ENCODE results near the gene FOXD4L1. TPM values are rescaled to one million over a fixed set of nuclear protein-coding genes. Genes with fewer than 3 reads are reported as not detected.
A peak's percentile ranks its signal among the peaks of the same experiment; 100 is the strongest.
"Not testable (repeated sequence)": the region's sequence is repeated elsewhere in the genome, so short reads cannot be mapped to it uniquely, and the experiment has no call there.

Gene FOXD4L1
- total and polyA plus RNA-seq, 10 of the 15 experiments (the other 5 are each of a cell fraction or from before 2014, with no cell fraction given) = 0.03 to 0.11 (median 0.08) TPM; not detected in 6

GRCh38 chr2:113521492-113521891, 23.0 kb downstream of the FOXD4L1 start:
- H3K9me3 ChIP-seq (replicated peaks; ENCODE audit: control insufficient read depth, insufficient read depth, low read length); POLR2A ChIA-PET; RAD21 ChIA-PET (ENCODE audit: unreplicated experiment); ATAC-seq; H3K27me3 ChIP-seq (replicated peaks in 1 of 2; ENCODE audit: control insufficient read depth in 2 of 2, insufficient read depth in 2 of 2, low read length in 1 of 2); BruUV-seq (replicated peaks); DNase-seq (ENCODE audit: low read depth, low spot score); H4K20me1 ChIP-seq (ENCODE audit: control insufficient read depth, insufficient read depth); H3K36me3 ChIP-seq (ENCODE audit: control insufficient read depth in 2 of 2, insufficient read depth in 2 of 2, low read length in 1 of 2); H2AFZ ChIP-seq (ENCODE audit: control insufficient read depth, low read depth, low read length); H3K27ac ChIP-seq (ENCODE audit: control insufficient read depth, insufficient read depth); H3K4me2 ChIP-seq (ENCODE audit: control insufficient read depth, insufficient read depth); H3K4me1 ChIP-seq (ENCODE audit: control insufficient read depth, insufficient read depth, low read length); H3K4me3 ChIP-seq; FAIRE-seq; intact Hi-C loops (cut with micrococcal nuclease; ENCODE audit: unreplicated experiment); in situ Hi-C loops (cut with MboI); CTCF ChIA-PET; H3K9ac ChIP-seq (ENCODE audit: control insufficient read depth, insufficient read depth, low read length); SMC1A ChIA-PET (ENCODE audit: uncharacterized antibody, unreplicated experiment); H3K79me2 ChIP-seq (ENCODE audit: control insufficient read depth, insufficient read depth, low read length): not testable (repeated sequence)
- WGBS (ENCODE audit: insufficient coverage, insufficient replicate concordance, low lambda C conversion rate, missing lambda C conversion rate) = 56% methylated on average over 5 of the region's 5 CpGs

- H4K20me1 ChIP-seq (ENCODE audit: control insufficient read depth, insufficient read depth); in situ Hi-C loops (cut with MboI); SMC1A ChIA-PET (ENCODE audit: uncharacterized antibody, unreplicated experiment); BruUV-seq (replicated peaks); CTCF ChIA-PET; H3K4me2 ChIP-seq (ENCODE audit: control insufficient read depth, insufficient read depth); H2AFZ ChIP-seq (ENCODE audit: control insufficient read depth, low read depth, low read length); DNase-seq (ENCODE audit: low read depth, low spot score); H3K79me2 ChIP-seq (ENCODE audit: control insufficient read depth, insufficient read depth, low read length); H3K4me1 ChIP-seq (ENCODE audit: control insufficient read depth, insufficient read depth, low read length); RAD21 ChIA-PET (ENCODE audit: unreplicated experiment); H3K27ac ChIP-seq (ENCODE audit: control insufficient read depth, insufficient read depth); H3K9me3 ChIP-seq (replicated peaks; ENCODE audit: control insufficient read depth, insufficient read depth, low read length); ATAC-seq; intact Hi-C loops (cut with micrococcal nuclease; ENCODE audit: unreplicated experiment); POLR2A ChIA-PET; H3K4me3 ChIP-seq; FAIRE-seq; H3K36me3 ChIP-seq (ENCODE audit: control insufficient read depth in 2 of 2, insufficient read depth in 2 of 2, low read length in 1 of 2); H3K9ac ChIP-seq (ENCODE audit: control insufficient read depth, insufficient read depth, low read length); H3K27me3 ChIP-seq (replicated peaks in 1 of 2; ENCODE audit: control insufficient read depth in 2 of 2, insufficient read depth in 2 of 2, low read length in 1 of 2): not testable (repeated sequence)
- 50% methylated on average over 1 of the region's 1 CpG for WGBS (ENCODE audit: insufficient coverage, insufficient replicate concordance, low lambda C conversion rate, missing lambda C conversion rate)
These were observed 26.5 kb downstream of the FOXD4L1 start for GRCh38 chr2:113524986-113525385.

GRCh38 chr2:113527350-113528045, 29.0 kb downstream of the FOXD4L1 start:
- intact Hi-C loops (cut with micrococcal nuclease; ENCODE audit: unreplicated experiment); SMC1A ChIA-PET (ENCODE audit: uncharacterized antibody, unreplicated experiment); H3K9me3 ChIP-seq (replicated peaks; ENCODE audit: control insufficient read depth, insufficient read depth, low read length); H3K36me3 ChIP-seq (ENCODE audit: control insufficient read depth in 2 of 2, insufficient read depth in 2 of 2, low read length in 1 of 2); H3K27me3 ChIP-seq (replicated peaks in 1 of 2; ENCODE audit: control insufficient read depth in 2 of 2, insufficient read depth in 2 of 2, low read length in 1 of 2); FAIRE-seq; H3K4me1 ChIP-seq (ENCODE audit: control insufficient read depth, insufficient read depth, low read length); BruUV-seq (replicated peaks); in situ Hi-C loops (cut with MboI); H3K9ac ChIP-seq (ENCODE audit: control insufficient read depth, insufficient read depth, low read length); H3K4me3 ChIP-seq; H3K27ac ChIP-seq (ENCODE audit: control insufficient read depth, insufficient read depth); H4K20me1 ChIP-seq (ENCODE audit: control insufficient read depth, insufficient read depth); CTCF ChIA-PET; H3K79me2 ChIP-seq (ENCODE audit: control insufficient read depth, insufficient read depth, low read length); DNase-seq (ENCODE audit: low read depth, low spot score); RAD21 ChIA-PET (ENCODE audit: unreplicated experiment); POLR2A ChIA-PET; H3K4me2 ChIP-seq (ENCODE audit: control insufficient read depth, insufficient read depth); H2AFZ ChIP-seq (ENCODE audit: control insufficient read depth, low read depth, low read length): not testable (repeated sequence)
- 0% methylated on average over 3 of the region's 12 CpGs for WGBS (ENCODE audit: insufficient coverage, insufficient replicate concordance, low lambda C conversion rate, missing lambda C conversion rate)
- ATAC-seq = peak; percentile 97

GRCh38 chr2:113528126-113528525, 29.7 kb downstream of the FOXD4L1 start:
- H4K20me1 ChIP-seq (ENCODE audit: control insufficient read depth, insufficient read depth); BruUV-seq (replicated peaks); H2AFZ ChIP-seq (ENCODE audit: control insufficient read depth, low read depth, low read length); RAD21 ChIA-PET (ENCODE audit: unreplicated experiment); DNase-seq (ENCODE audit: low read depth, low spot score); FAIRE-seq; H3K27ac ChIP-seq (ENCODE audit: control insufficient read depth, insufficient read depth); H3K4me2 ChIP-seq (ENCODE audit: control insufficient read depth, insufficient read depth); in situ Hi-C loops (cut with MboI); H3K36me3 ChIP-seq (ENCODE audit: control insufficient read depth in 2 of 2, insufficient read depth in 2 of 2, low read length in 1 of 2); H3K27me3 ChIP-seq (replicated peaks in 1 of 2; ENCODE audit: control insufficient read depth in 2 of 2, insufficient read depth in 2 of 2, low read length in 1 of 2); POLR2A ChIA-PET; H3K4me1 ChIP-seq (ENCODE audit: control insufficient read depth, insufficient read depth, low read length); H3K9ac ChIP-seq (ENCODE audit: control insufficient read depth, insufficient read depth, low read length); CTCF ChIA-PET; H3K79me2 ChIP-seq (ENCODE audit: control insufficient read depth, insufficient read depth, low read length); H3K4me3 ChIP-seq; intact Hi-C loops (cut with micrococcal nuclease; ENCODE audit: unreplicated experiment); SMC1A ChIA-PET (ENCODE audit: uncharacterized antibody, unreplicated experiment); H3K9me3 ChIP-seq (replicated peaks; ENCODE audit: control insufficient read depth, insufficient read depth, low read length); ATAC-seq: not testable (repeated sequence)
- WGBS (ENCODE audit: insufficient coverage, insufficient replicate concordance, low lambda C conversion rate, missing lambda C conversion rate) = 38% methylated on average over 4 of the region's 5 CpGs
